Measurements from ENCODE around the gene DGKZ. TPM values are rescaled to one million over a fixed set of nuclear protein-coding genes. Genes with fewer than 3 reads are reported as not detected.
A peak's percentile ranks its signal among the peaks of the same experiment; 100 is the strongest.

The DGKZ gene
- total RNA-seq, 1 experiment from 2014 or later = 68.9 TPM

DNA sequence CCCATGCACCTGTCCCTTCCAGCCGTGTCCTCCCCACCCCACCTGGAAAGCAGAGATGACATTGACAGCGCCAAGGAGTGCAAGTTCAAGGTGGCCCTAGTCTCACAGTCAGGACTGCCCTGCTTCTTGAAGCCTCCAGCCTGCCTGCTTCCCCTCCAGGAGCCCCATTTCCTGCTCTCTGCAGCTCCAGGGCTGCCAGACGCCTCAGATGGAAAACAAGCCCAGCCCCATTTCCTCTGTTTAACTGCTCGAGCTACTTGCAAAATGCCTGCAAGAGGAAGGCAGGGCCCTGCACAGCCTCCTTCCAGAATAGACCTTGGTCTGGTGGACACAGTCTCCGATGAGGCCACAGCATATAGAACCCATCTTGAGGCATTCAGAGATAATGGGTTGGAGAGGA lies 5.0 kb upstream of the DGKZ start:
- Histone ChIP-seq H4K5ac (ENCODE audit: insufficient read length, low read depth, low read length) (no peak overlapping the region), H2AFZ (ENCODE audit: low read length) (no peak overlapping the region), H3K79me2 (ENCODE audit: insufficient read depth, low read length) (no peaks in the 10 kb centered on the region), H2BK12ac (ENCODE audit: insufficient read length, low read depth, low read length) (no peak overlapping the region), H3K23ac (ENCODE audit: insufficient read length, low read depth, low read length) (no peak overlapping the region), H2BK20ac (ENCODE audit: low read depth, low read length, poor library complexity, severe bottlenecking) (no peak overlapping the region), H3K27me3 (ENCODE audit: insufficient read depth, low read length) (no peaks in the 10 kb centered on the region), H3K9me3 (ENCODE audit: control insufficient read depth, low read depth, low read length) (no peaks in the 10 kb centered on the region), H3K18ac (ENCODE audit: insufficient read length, low read depth, low read length) (no peak overlapping the region), H3K4ac (ENCODE audit: low read depth, low read length) (no peak overlapping the region), H3K4me2 (ENCODE audit: insufficient read depth, insufficient read length, low read length) (no peak overlapping the region), H3T11ph (ENCODE audit: low read length) (no peak overlapping the region), H4K91ac (ENCODE audit: insufficient read length, low read depth, low read length) (no peak overlapping the region), H2BK120ac (ENCODE audit: low read depth, low read length, poor library complexity, severe bottlenecking) (no peak overlapping the region), H2AK5ac (ENCODE audit: insufficient read length, low read length) (no peak overlapping the region), H4K20me1 (ENCODE audit: control insufficient read depth, insufficient read depth, insufficient read length) (no peaks in the 10 kb centered on the region), H3K23me2 (ENCODE audit: insufficient read length, low read depth, low read length, poor library complexity, severe bottlenecking) (no peaks in the 10 kb centered on the region), H3K27ac (ENCODE audit: insufficient read length, low read depth, low read length) (no peak overlapping the region), H2BK5ac (ENCODE audit: insufficient read length, low read length) (no peak overlapping the region), H3K79me1 (ENCODE audit: insufficient read depth, low read depth, low read length, poor library complexity, severe bottlenecking) (no peaks in the 10 kb centered on the region), H2BK15ac (ENCODE audit: low read depth, low read length) (no peak overlapping the region), H4K8ac (replicated peaks; ENCODE audit: insufficient read length, low read depth, low read length) (no peak overlapping the region), H3K9ac (ENCODE audit: extremely low read depth, insufficient read length, low read length) (no peak overlapping the region), H3K4me1 (ENCODE audit: insufficient read depth, low read length) (peaks cover 45% of the 10 kb centered on the region), H3K56ac (ENCODE audit: insufficient read length, low read depth, low read length) (no peak overlapping the region), H3K14ac (ENCODE audit: insufficient read depth, low read length) (peak overlapping the region; percentile 50; the same call in 1 of the 2 replicates)
- Mint-ChIP-seq H3K27me3 (ENCODE audit: low read depth) (peaks cover 10% of the 10 kb centered on the region), H3K4me1 (peaks cover 92 to 93% of the 10 kb centered on the region in 2 experiments), H3K36me3 (ENCODE audit: insufficient read depth in 1 of 3, low read depth in 3 of 3) (no peaks in the 10 kb centered on the region), H3K4me3 (peak overlapping the region in 1 of 2 experiments; percentile 18; a peak in 1 of 5 replicates), H3K27ac (peak overlapping the region in 1 of 3 experiments; percentile 73; a peak in 2 of 7 replicates), H3K9me3 (no peaks in the 10 kb centered on the region; a peak in 2 of 5 replicates)
- no CpG with 5 or more reads among the region's 5 CpGs for WGBS (ENCODE audit: extremely low coverage, insufficient read length, low lambda C conversion rate)
- TF ChIP-seq CTCF (conservative IDR thresholded peaks at IDR 0.05) = no peak
- DNase-seq = peak; percentile 69
